Measurements from ENCODE around the gene OSTF1.

- TF ChIP-seq CTCF (conservative IDR thresholded peaks at IDR 0.05) (no peak), EZH2 (IDR thresholded peaks at IDR 0.05; ENCODE audit: low read depth) (no peak)
Observed at GRCh38 chr9:75054368-75055001, 33.8 kb upstream of the OSTF1 start.
